Natural killer cell (primary cell): Measurements from ENCODE around the gene PID1. TPM values are rescaled to one million over a fixed set of nuclear protein-coding genes. Genes with fewer than 3 reads are reported as not detected.

Experiments
- ATAC-seq, 3 donors: fragments of 150-1000 bp in 2 of 3; fragments of 200-7000 bp in 1 of 3; cut with Tn5 transposase; 1 replicate in 1 of 3; 2 replicates in 2 of 3; pipeline ENCODE4 v1.10.0; 2021; ENCODE audit warnings: mild to moderate bottlenecking in 2 of 3, moderate library complexity in 2 of 3
- DNase-seq, 2 donors: peaks; one replicate each; pipeline versions ENCODE4 v3.0.0 to v3.0.0-alpha.2; 2013 to 2021; ENCODE audit warnings: mixed read lengths in 1 of 2
- H3K27ac ChIP-seq: one replicate; pipeline ENCODE4 v1.5.1; 2013; ENCODE audit warnings: mild to moderate bottlenecking, low read length
- H3K27me3 ChIP-seq: one replicate; pipeline ENCODE4 v1.6.1; 2013; ENCODE audit warnings: low read length; ENCODE audit not compliant: control insufficient read depth, insufficient read depth
- H3K36me3 ChIP-seq: one replicate; pipeline ENCODE4 v1.6.1; 2013; ENCODE audit warnings: low read length; ENCODE audit not compliant: control insufficient read depth, insufficient read depth
- H3K4me1 ChIP-seq: one replicate; pipeline ENCODE4 v1.6.1; 2013; ENCODE audit warnings: low read length; ENCODE audit not compliant: control insufficient read depth, insufficient read depth
- H3K4me3 ChIP-seq: one replicate; pipeline ENCODE4 v1.5.1; 2013; ENCODE audit warnings: low read length
- H3K9me3 ChIP-seq: one replicate; pipeline ENCODE4 v1.6.1; 2013; ENCODE audit warnings: low read length; ENCODE audit not compliant: control insufficient read depth, insufficient read depth
- H3K27ac Mint-ChIP-seq, 2 donors: one replicate each; pipeline ENCODE4 v1.8.0; 2022; ENCODE audit warnings: mild to moderate bottlenecking in 2 of 2, mixed read lengths in 2 of 2, moderate library complexity in 1 of 2
- H3K27me3 Mint-ChIP-seq, 2 donors: one replicate each; pipeline ENCODE4 v1.8.0; 2022; ENCODE audit warnings: low read depth in 2 of 2, mixed read lengths in 2 of 2
- H3K36me3 Mint-ChIP-seq: one replicate; pipeline ENCODE4 v1.8.0; 2022; ENCODE audit warnings: mixed read lengths
- H3K4me1 Mint-ChIP-seq, 2 donors: one replicate each; pipeline ENCODE4 v1.8.0; 2022; ENCODE audit warnings: mixed read lengths in 2 of 2
- H3K4me3 Mint-ChIP-seq: one replicate; pipeline ENCODE4 v1.8.0; 2022; ENCODE audit warnings: mild to moderate bottlenecking, moderate library complexity, mixed read lengths
- H3K9me3 Mint-ChIP-seq, 2 donors: one replicate each; pipeline ENCODE4 v1.8.0; 2022; ENCODE audit warnings: mixed read lengths in 2 of 2
- WGBS: methylation state at CpG from one replicate; pipeline ENCODE4 v1.1.7; 2013; ENCODE audit warnings: missing lambda C conversion rate; ENCODE audit not compliant: insufficient coverage; 5-methylcytosine and 5-hydroxymethylcytosine counted together
- intact Hi-C: fragments of 100-400 bp; cut with micrococcal nuclease; formaldehyde crosslinking; loops from one replicate; pipeline ENCODE4 v1.14.2; 2022
- total RNA-seq, 4 donors: library from RNA; stranded (reverse); fragments of 120-200 nt in 1 of 4; gene quantifications; one replicate each; pipeline versions ENCODE4 v1.2.3 to v1.2.4, GENCODE V29; 2013 to 2022
- TF ChIP-seq, protein P1 (sequence below): fragments of 200-600 bp; IDR thresholded peaks from one replicate; pipeline ENCODE4 v1.8.0; 2022; ENCODE audit warnings: antibody characterized with exemption

Gene PID1
- total RNA-seq, 3 donors from 2014 or later (not counting 1 experiment from before 2014, with no cell fraction given), result 0.56 to 3.0 (median 1.0) TPM

GRCh38 chr2:229239021-229239420 is 32.1 kb downstream of the PID1 start:
- no peak for DNase-seq
- H3K27ac Mint-ChIP-seq, result no peak overlapping the region
- no peak overlapping the region for H3K27ac ChIP-seq
- no peaks in the 10 kb centered on the region for H3K36me3 ChIP-seq
- H3K4me3 ChIP-seq, result no peak overlapping the region
- H3K9me3 Mint-ChIP-seq, result peaks cover 13 to 16% of the 10 kb centered on the region in 2 donors
- H3K9me3 ChIP-seq, result peaks cover 2% of the 10 kb centered on the region
- H3K27me3 Mint-ChIP-seq, result no peaks in the 10 kb centered on the region
- TF ChIP-seq, protein P1, sequence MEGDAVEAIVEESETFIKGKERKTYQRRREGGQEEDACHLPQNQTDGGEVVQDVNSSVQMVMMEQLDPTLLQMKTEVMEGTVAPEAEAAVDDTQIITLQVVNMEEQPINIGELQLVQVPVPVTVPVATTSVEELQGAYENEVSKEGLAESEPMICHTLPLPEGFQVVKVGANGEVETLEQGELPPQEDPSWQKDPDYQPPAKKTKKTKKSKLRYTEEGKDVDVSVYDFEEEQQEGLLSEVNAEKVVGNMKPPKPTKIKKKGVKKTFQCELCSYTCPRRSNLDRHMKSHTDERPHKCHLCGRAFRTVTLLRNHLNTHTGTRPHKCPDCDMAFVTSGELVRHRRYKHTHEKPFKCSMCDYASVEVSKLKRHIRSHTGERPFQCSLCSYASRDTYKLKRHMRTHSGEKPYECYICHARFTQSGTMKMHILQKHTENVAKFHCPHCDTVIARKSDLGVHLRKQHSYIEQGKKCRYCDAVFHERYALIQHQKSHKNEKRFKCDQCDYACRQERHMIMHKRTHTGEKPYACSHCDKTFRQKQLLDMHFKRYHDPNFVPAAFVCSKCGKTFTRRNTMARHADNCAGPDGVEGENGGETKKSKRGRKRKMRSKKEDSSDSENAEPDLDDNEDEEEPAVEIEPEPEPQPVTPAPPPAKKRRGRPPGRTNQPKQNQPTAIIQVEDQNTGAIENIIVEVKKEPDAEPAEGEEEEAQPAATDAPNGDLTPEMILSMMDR, result no peak
- no peaks in the 10 kb centered on the region for H3K4me1 ChIP-seq
- no peak overlapping the region for H3K4me3 Mint-ChIP-seq
- H3K4me1 Mint-ChIP-seq, result no peaks in the 10 kb centered on the region
- intact Hi-C loops, result no loop called here
- WGBS, result 0% methylated on average over 1 of the region's 2 CpGs
- H3K27me3 ChIP-seq, result no peaks in the 10 kb centered on the region
- peaks cover 10% of the 10 kb centered on the region for H3K36me3 Mint-ChIP-seq
- ATAC-seq, result no peak

DNA sequence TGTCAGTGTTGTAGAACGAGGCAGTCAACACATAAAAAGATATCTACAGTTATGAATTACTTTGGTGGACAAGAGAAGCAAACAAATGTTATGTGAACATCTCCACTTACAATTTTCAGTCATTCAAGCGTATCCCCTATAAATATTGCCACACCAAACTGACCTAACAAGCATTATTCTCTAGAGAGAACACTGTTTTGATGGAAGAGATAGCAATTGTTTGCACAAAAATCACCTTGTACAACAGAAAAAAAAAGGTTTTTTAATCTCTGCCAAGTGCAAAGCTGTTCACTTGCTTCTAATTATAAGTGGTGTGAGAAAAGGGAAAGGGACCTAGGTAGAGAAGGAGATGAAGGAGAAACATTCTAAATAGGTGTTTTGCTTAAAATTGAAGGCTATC is 33.8 kb downstream of the PID1 start:
- H3K27ac ChIP-seq, result no peak overlapping the region
- Mint-ChIP-seq H3K4me3 (no peak overlapping the region), H3K27me3 (no peaks in the 10 kb centered on the region), H3K27ac (no peak overlapping the region), H3K9me3 (peaks cover 6 to 13% of the 10 kb centered on the region in 2 donors), H3K36me3 (peaks cover 10% of the 10 kb centered on the region), H3K4me1 (no peaks in the 10 kb centered on the region)
- TF ChIP-seq, protein P1, result no peak
- H3K36me3 ChIP-seq, result no peaks in the 10 kb centered on the region
- H3K9me3 ChIP-seq, result peaks cover under 1% of the 10 kb centered on the region
- ATAC-seq (no peak), DNase-seq (no peak)
- H3K27me3 ChIP-seq, result no peaks in the 10 kb centered on the region
- no peaks in the 10 kb centered on the region for H3K4me1 ChIP-seq
- 0% methylated on average over 1 of the region's 2 CpGs for WGBS
- no peak overlapping the region for H3K4me3 ChIP-seq
- intact Hi-C loops, result no loop called here

GRCh38 chr2:229235131-229235914 is 35.8 kb downstream of the PID1 start:
- 68% methylated on average over 7 of the region's 9 CpGs for WGBS
- TF ChIP-seq, protein P1, result no peak
- no peaks in the 10 kb centered on the region for H3K36me3 ChIP-seq
- Mint-ChIP-seq H3K4me3 (no peak overlapping the region), H3K9me3 (peaks cover 3 to 5% of the 10 kb centered on the region in 2 donors), H3K36me3 (peaks cover under 1% of the 10 kb centered on the region), H3K27ac (no peak overlapping the region), H3K4me1 (no peaks in the 10 kb centered on the region), H3K27me3 (no peaks in the 10 kb centered on the region)
- H3K27ac ChIP-seq, result no peak overlapping the region
- intact Hi-C loops, result no loop called here
- ATAC-seq (no peak), DNase-seq (no peak)
- H3K4me3 ChIP-seq, result no peak overlapping the region
- H3K27me3 ChIP-seq, result no peaks in the 10 kb centered on the region
- H3K9me3 ChIP-seq, result no peaks in the 10 kb centered on the region
- no peaks in the 10 kb centered on the region for H3K4me1 ChIP-seq

DNA sequence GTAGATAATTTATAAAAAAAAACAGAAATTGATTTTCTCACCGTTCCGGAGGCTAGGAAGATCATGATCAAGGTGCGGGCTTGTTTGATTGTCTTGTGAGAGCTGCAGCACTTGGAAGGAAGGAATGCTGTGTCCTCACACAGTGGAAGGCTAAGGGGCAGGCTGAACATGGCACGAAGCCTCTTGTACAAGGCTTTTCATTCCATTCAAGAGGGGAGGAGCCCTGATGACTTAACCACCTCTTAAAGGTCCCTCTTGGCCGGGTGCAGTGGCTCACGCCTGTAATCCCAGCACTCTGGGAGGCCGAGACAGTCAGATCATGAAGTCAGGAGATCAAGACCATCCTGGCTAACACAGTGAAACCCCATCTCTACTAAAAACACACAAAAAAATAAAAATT is 39.2 kb downstream of the PID1 start:
- Mint-ChIP-seq H3K27me3 (no peaks in the 10 kb centered on the region), H3K36me3 (no peaks in the 10 kb centered on the region), H3K4me1 (no peaks in the 10 kb centered on the region), H3K9me3 (peaks cover 5 to 6% of the 10 kb centered on the region in 2 donors), H3K4me3 (no peak overlapping the region), H3K27ac (no peak overlapping the region)
- Histone ChIP-seq H3K36me3 (no peaks in the 10 kb centered on the region), H3K27ac (no peak overlapping the region), H3K27me3 (no peaks in the 10 kb centered on the region), H3K9me3 (no peaks in the 10 kb centered on the region), H3K4me3 (no peak overlapping the region), H3K4me1 (no peaks in the 10 kb centered on the region)
- intact Hi-C loops, result no loop called here
- DNase-seq, result no peak
- 77% methylated on average over 7 of the region's 7 CpGs for WGBS
- ATAC-seq, result no peak
- TF ChIP-seq, protein P1, result no peak
